ENCODE results near the gene PCCB. TPM values are rescaled to one million over a fixed set of nuclear protein-coding genes. Genes with fewer than 3 reads are reported as not detected.
"Not testable (repeated sequence)": the region's sequence is repeated elsewhere in the genome, so short reads cannot be mapped to it uniquely, and the experiment has no call there.

PCCB gene
- polyA plus RNA-seq, 2 donors, result 16.3 to 30.2 TPM

GRCh38 chr3:136255672-136256406, 5.7 kb downstream of the PCCB start:
- Histone ChIP-seq H3K4me3 (ENCODE audit: low read depth in 1 of 2, low read length in 2 of 2) (no peak overlapping the region), H3K4me1 (ENCODE audit: control insufficient read depth in 2 of 2, insufficient read depth in 2 of 2, low read length in 1 of 2) (peaks cover 0 to 4% of the 10 kb centered on the region in 2 donors), H3K27me3 (ENCODE audit: control insufficient read depth in 1 of 2, insufficient read depth in 2 of 2, low read length in 2 of 2) (no peaks in the 10 kb centered on the region), H3K27ac (ENCODE audit: low read depth in 2 of 2, low read length in 1 of 2) (no peak overlapping the region), H3K9me3 (ENCODE audit: control insufficient read depth in 2 of 2, insufficient read depth in 1 of 2, low read depth in 1 of 2, low read length in 1 of 2) (no peaks in the 10 kb centered on the region), H3K36me3 (ENCODE audit: control insufficient read depth in 2 of 2, insufficient read depth in 2 of 2, low read length in 1 of 2) (peaks cover 4 to 12% of the 10 kb centered on the region in 2 donors)
- whole genome bisulfite sequencing, 2 donors, result 92 to 97% methylated on average over 8 of the region's 8 CpGs

GRCh38 chr3:136258199-136258598, 8.1 kb downstream of the PCCB start:
- Histone ChIP-seq H3K9me3 (ENCODE audit: control insufficient read depth in 2 of 2, insufficient read depth in 1 of 2, low read depth in 1 of 2, low read length in 1 of 2) (no peaks in the 10 kb centered on the region), H3K4me1 (ENCODE audit: control insufficient read depth in 2 of 2, insufficient read depth in 2 of 2, low read length in 1 of 2) (no peaks in the 10 kb centered on the region), H3K4me3 (ENCODE audit: low read depth in 1 of 2, low read length in 2 of 2) (no peak overlapping the region), H3K36me3 (ENCODE audit: control insufficient read depth in 2 of 2, insufficient read depth in 2 of 2, low read length in 1 of 2) (peaks cover 4 to 12% of the 10 kb centered on the region in 2 donors), H3K27ac (ENCODE audit: low read depth in 2 of 2, low read length in 1 of 2) (no peak overlapping the region), H3K27me3 (ENCODE audit: control insufficient read depth in 1 of 2, insufficient read depth in 2 of 2, low read length in 2 of 2) (no peaks in the 10 kb centered on the region)
- 93 to 94% methylated on average over 2 of the region's 2 CpGs for WGBS, 2 donors

- Histone ChIP-seq H3K36me3 (ENCODE audit: control insufficient read depth in 2 of 2, insufficient read depth in 2 of 2, low read length in 1 of 2) (peaks cover 4 to 6% of the 10 kb centered on the region in 2 donors), H3K27me3 (ENCODE audit: control insufficient read depth in 1 of 2, insufficient read depth in 2 of 2, low read length in 2 of 2) (no peaks in the 10 kb centered on the region), H3K4me1 (ENCODE audit: control insufficient read depth in 2 of 2, insufficient read depth in 2 of 2, low read length in 1 of 2) (no peaks in the 10 kb centered on the region), H3K4me3 (ENCODE audit: low read depth in 1 of 2, low read length in 2 of 2) (no peak overlapping the region), H3K9me3 (ENCODE audit: control insufficient read depth in 2 of 2, insufficient read depth in 1 of 2, low read depth in 1 of 2, low read length in 1 of 2) (no peaks in the 10 kb centered on the region), H3K27ac (ENCODE audit: low read depth in 2 of 2, low read length in 1 of 2) (no peak overlapping the region)
- 83 to 85% methylated on average over 5 of the region's 5 CpGs for WGBS, 2 donors
Observed at GRCh38 chr3:136261826-136262225, 11.7 kb downstream of the PCCB start.

- 96% methylated on average over 2 of the region's 2 CpGs for WGBS, 2 donors
- Histone ChIP-seq H3K36me3 (ENCODE audit: control insufficient read depth in 2 of 2, insufficient read depth in 2 of 2, low read length in 1 of 2) (peaks cover 6 to 8% of the 10 kb centered on the region in 2 donors), H3K9me3 (ENCODE audit: control insufficient read depth in 2 of 2, insufficient read depth in 1 of 2, low read depth in 1 of 2, low read length in 1 of 2) (no peaks in the 10 kb centered on the region), H3K27ac (ENCODE audit: low read depth in 2 of 2, low read length in 1 of 2) (no peak overlapping the region), H3K27me3 (ENCODE audit: control insufficient read depth in 1 of 2, insufficient read depth in 2 of 2, low read length in 2 of 2) (no peaks in the 10 kb centered on the region), H3K4me3 (ENCODE audit: low read depth in 1 of 2, low read length in 2 of 2) (no peak overlapping the region), H3K4me1 (ENCODE audit: control insufficient read depth in 2 of 2, insufficient read depth in 2 of 2, low read length in 1 of 2) (no peaks in the 10 kb centered on the region)
Observed at GRCh38 chr3:136262559-136262958, 12.4 kb downstream of the PCCB start.

GRCh38 chr3:136263251-136263650, 13.1 kb downstream of the PCCB start:
- H3K4me3 ChIP-seq (ENCODE audit: low read depth in 1 of 2, low read length in 2 of 2), result no peak overlapping the region
- H3K36me3 ChIP-seq (ENCODE audit: control insufficient read depth in 2 of 2, insufficient read depth in 2 of 2, low read length in 1 of 2), result peaks cover 6 to 8% of the 10 kb centered on the region in 2 donors
- no peaks in the 10 kb centered on the region for H3K27me3 ChIP-seq (ENCODE audit: control insufficient read depth in 1 of 2, insufficient read depth in 2 of 2, low read length in 2 of 2)
- 91 to 97% methylated on average over 7 of the region's 7 CpGs for WGBS, 2 donors
- H3K9me3 ChIP-seq (ENCODE audit: control insufficient read depth in 2 of 2, insufficient read depth in 1 of 2, low read depth in 1 of 2, low read length in 1 of 2), result no peaks in the 10 kb centered on the region
- H3K4me1 ChIP-seq (ENCODE audit: control insufficient read depth in 2 of 2, insufficient read depth in 2 of 2, low read length in 1 of 2), result no peaks in the 10 kb centered on the region
- H3K27ac ChIP-seq (ENCODE audit: low read depth in 2 of 2, low read length in 1 of 2), result no peak overlapping the region

GRCh38 chr3:136266468-136267125, 16.5 kb downstream of the PCCB start:
- not testable (repeated sequence) for H3K36me3 ChIP-seq (ENCODE audit: control insufficient read depth in 2 of 2, insufficient read depth in 2 of 2, low read length in 1 of 2); H3K27me3 ChIP-seq (ENCODE audit: control insufficient read depth in 1 of 2, insufficient read depth in 2 of 2, low read length in 2 of 2); H3K9me3 ChIP-seq (ENCODE audit: control insufficient read depth in 2 of 2, insufficient read depth in 1 of 2, low read depth in 1 of 2, low read length in 1 of 2); H3K4me1 ChIP-seq (ENCODE audit: control insufficient read depth in 2 of 2, insufficient read depth in 2 of 2, low read length in 1 of 2); H3K4me3 ChIP-seq (ENCODE audit: low read depth in 1 of 2, low read length in 2 of 2); H3K27ac ChIP-seq (ENCODE audit: low read depth in 2 of 2, low read length in 1 of 2)
- 89 to 90% methylated on average over 6 of the region's 6 CpGs for WGBS, 2 donors

- Histone ChIP-seq H3K9me3 (ENCODE audit: control insufficient read depth in 2 of 2, insufficient read depth in 1 of 2, low read depth in 1 of 2, low read length in 1 of 2) (no peaks in the 10 kb centered on the region), H3K27ac (ENCODE audit: low read depth in 2 of 2, low read length in 1 of 2) (no peak overlapping the region), H3K27me3 (ENCODE audit: control insufficient read depth in 1 of 2, insufficient read depth in 2 of 2, low read length in 2 of 2) (no peaks in the 10 kb centered on the region), H3K4me1 (ENCODE audit: control insufficient read depth in 2 of 2, insufficient read depth in 2 of 2, low read length in 1 of 2) (no peaks in the 10 kb centered on the region), H3K4me3 (ENCODE audit: low read depth in 1 of 2, low read length in 2 of 2) (no peak overlapping the region), H3K36me3 (ENCODE audit: control insufficient read depth in 2 of 2, insufficient read depth in 2 of 2, low read length in 1 of 2) (peaks cover 2 to 5% of the 10 kb centered on the region in 2 donors)
- WGBS, 2 donors, result 96% methylated on average over 6 of the region's 6 CpGs
Observed at GRCh38 chr3:136267235-136267634, 17.1 kb downstream of the PCCB start.

GRCh38 chr3:136270179-136270578, 20.0 kb downstream of the PCCB start:
- 96 to 97% methylated on average over 5 of the region's 5 CpGs for WGBS, 2 donors
- no peaks in the 10 kb centered on the region for H3K9me3 ChIP-seq (ENCODE audit: control insufficient read depth in 2 of 2, insufficient read depth in 1 of 2, low read depth in 1 of 2, low read length in 1 of 2)
- H3K27ac ChIP-seq (ENCODE audit: low read depth in 2 of 2, low read length in 1 of 2), result no peak overlapping the region
- H3K27me3 ChIP-seq (ENCODE audit: control insufficient read depth in 1 of 2, insufficient read depth in 2 of 2, low read length in 2 of 2), result no peaks in the 10 kb centered on the region
- no peak overlapping the region for H3K4me3 ChIP-seq (ENCODE audit: low read depth in 1 of 2, low read length in 2 of 2)
- H3K36me3 ChIP-seq (ENCODE audit: control insufficient read depth in 2 of 2, insufficient read depth in 2 of 2, low read length in 1 of 2), result peaks cover 0 to 5% of the 10 kb centered on the region in 2 donors
- no peaks in the 10 kb centered on the region for H3K4me1 ChIP-seq (ENCODE audit: control insufficient read depth in 2 of 2, insufficient read depth in 2 of 2, low read length in 1 of 2)

- H3K27me3 ChIP-seq (ENCODE audit: control insufficient read depth in 1 of 2, insufficient read depth in 2 of 2, low read length in 2 of 2); H3K27ac ChIP-seq (ENCODE audit: low read depth in 2 of 2, low read length in 1 of 2); H3K4me1 ChIP-seq (ENCODE audit: control insufficient read depth in 2 of 2, insufficient read depth in 2 of 2, low read length in 1 of 2); H3K4me3 ChIP-seq (ENCODE audit: low read depth in 1 of 2, low read length in 2 of 2); H3K9me3 ChIP-seq (ENCODE audit: control insufficient read depth in 2 of 2, insufficient read depth in 1 of 2, low read depth in 1 of 2, low read length in 1 of 2); H3K36me3 ChIP-seq (ENCODE audit: control insufficient read depth in 2 of 2, insufficient read depth in 2 of 2, low read length in 1 of 2): not testable (repeated sequence)
- WGBS, 2 donors, result 98% methylated on average over 2 of the region's 2 CpGs
Observed at GRCh38 chr3:136271626-136272025, 21.5 kb downstream of the PCCB start.

All from esophagus (tissue), 2 donors.